Endothelial cell of umbilical vein (primary cell): Measurements from ENCODE around the gene SPIB. TPM values are rescaled to one million over a fixed set of nuclear protein-coding genes. Genes with fewer than 3 reads are reported as not detected.

ENCODE experiments used
- BruUV-seq: library from RNA; stranded (reverse); fragments of 400-500 nt; replicated peaks from 2 replicates; lab custom pipeline; 2021; lab: Mats Ljungman, UMichigan
- CTCF ChIA-PET: fragments of 300-600, 350-600 bp; sonication (Branson Sonifier 250); formaldehyde crosslinking; loops from one replicate; lab custom pipeline; 2021; ENCODE audit warnings: antibody characterized with exemption, inconsistent platforms; lab: Charles Lee
- POLR2A ChIA-PET: fragments of 300-600, 350-600 bp; sonication (Branson Sonifier 250); formaldehyde crosslinking; loops from one replicate; lab custom pipeline; 2021; ENCODE audit warnings: antibody characterized with exemption, inconsistent platforms; lab: Charles Lee
- DNase-seq: peaks from one replicate; pipeline ENCODE4 v3.0.0-alpha.2; 2011; ENCODE audit warnings: low read depth, low spot score
- FAIRE-seq: peaks from 2 replicates; lab custom pipeline; 2011; peaks lifted over from hg19 to GRCh38; lab: Jason Lieb, UNC
- H2AFZ ChIP-seq: 2 replicates; pipeline ENCODE4 v1.6.0; 2012; ENCODE audit warnings: low read depth, low read length, control low read depth, inconsistent platforms
- H3K27ac ChIP-seq: 2 replicates; pipeline ENCODE4 v1.5.1; 2011; ENCODE audit warnings: low read depth, mild to moderate bottlenecking, control low read depth, low read length, moderate library complexity; ENCODE audit not compliant: insufficient read depth
- H3K27me3 ChIP-seq, 2 experiments: 2 replicates each; pipeline versions ENCODE4 v1.6.0 to v1.6.1; 2011; ENCODE audit warnings: low read length in 2 of 2, mixed read lengths in 1 of 2; ENCODE audit not compliant: control insufficient read depth in 2 of 2, insufficient read depth in 2 of 2
- H3K36me3 ChIP-seq, 2 experiments: 2 replicates in 1 of 2; 3 replicates in 1 of 2; pipeline ENCODE4 v1.5.1; 2011; ENCODE audit warnings: low read length in 2 of 2, mild to moderate bottlenecking in 1 of 2, moderate library complexity in 1 of 2; ENCODE audit not compliant: control insufficient read depth in 2 of 2, insufficient read depth in 2 of 2; ENCODE audit errors: extremely low read depth in 1 of 2
- H3K4me1 ChIP-seq: 3 replicates; pipeline ENCODE4 v1.5.1; 2011; ENCODE audit warnings: mild to moderate bottlenecking, low read length; ENCODE audit not compliant: control insufficient read depth, insufficient read depth; ENCODE audit errors: extremely low read depth
- H3K4me2 ChIP-seq: 2 replicates; pipeline ENCODE4 v1.6.1; 2011; ENCODE audit warnings: low read length, control low read depth, mixed read lengths; ENCODE audit not compliant: insufficient read depth
- H3K4me3 ChIP-seq, 3 experiments: fragments of 200-600 bp in 1 of 3; sonication (generic), shearing (Covaris generic) in 1 of 3; replicated peaks in 1 of 3; 2 replicates each; pipeline ENCODE4 v1.5.1; 2011 to 2016; ENCODE audit warnings: control low read depth in 3 of 3, low read length in 3 of 3, mild to moderate bottlenecking in 2 of 3, inconsistent platforms in 1 of 3, low read depth in 1 of 3, moderate library complexity in 1 of 3; ENCODE audit not compliant: insufficient read depth in 1 of 3
- H3K79me2 ChIP-seq: 2 replicates; pipeline ENCODE4 v1.6.0; 2012; ENCODE audit warnings: low read length, inconsistent platforms; ENCODE audit not compliant: control insufficient read depth, insufficient read depth
- H3K9ac ChIP-seq: replicated peaks from 2 replicates; pipeline ENCODE3; 2011; ENCODE audit warnings: low read length, control low read depth; ENCODE audit not compliant: insufficient read depth; ENCODE audit errors: extremely low read depth
- H3K9me1 ChIP-seq: replicated peaks from 3 replicates; pipeline ENCODE4 v1.6.0; 2011; ENCODE audit warnings: mild to moderate bottlenecking, low read length; ENCODE audit not compliant: control insufficient read depth, insufficient read depth; ENCODE audit errors: extremely low read depth
- H3K9me3 ChIP-seq: replicated peaks from 2 replicates; pipeline ENCODE4 v1.5.1; 2012; ENCODE audit warnings: low read length, inconsistent platforms; ENCODE audit not compliant: control insufficient read depth, insufficient read depth
- H4K20me1 ChIP-seq: replicated peaks from 2 replicates; pipeline ENCODE3; 2011; ENCODE audit warnings: mild to moderate bottlenecking, low read length; ENCODE audit not compliant: control insufficient read depth, insufficient read depth; ENCODE audit errors: extremely low read depth
- EZH2 ChIP-seq: IDR thresholded peaks from 2 replicates; pipeline ENCODE4 v1.6.1; 2012; ENCODE audit warnings: borderline replicate concordance, low read depth, mild to moderate bottlenecking, moderate library complexity, low read length, inconsistent platforms; ENCODE audit not compliant: severe bottlenecking
- FOS ChIP-seq: IDR thresholded peaks from 2 replicates; pipeline ENCODE4 v1.6.1; 2011; ENCODE audit warnings: mild to moderate bottlenecking, low read length, moderate library complexity, borderline replicate concordance; ENCODE audit not compliant: insufficient read depth
- GATA2 ChIP-seq: IDR thresholded peaks from 2 replicates; pipeline ENCODE4 v1.7.0; 2011; ENCODE audit warnings: low read depth, mild to moderate bottlenecking, moderate library complexity, mixed read lengths, low read length; ENCODE audit not compliant: insufficient read length, insufficient read depth
- JUN ChIP-seq: IDR thresholded peaks from 2 replicates; pipeline ENCODE4 v1.6.1; 2011; ENCODE audit warnings: borderline replicate concordance, low read depth; ENCODE audit not compliant: insufficient read length, insufficient read depth
- MAX ChIP-seq: IDR thresholded peaks from 2 replicates; pipeline ENCODE4 v1.6.1; 2011; ENCODE audit not compliant: insufficient read depth, insufficient read length
- MYC ChIP-seq: IDR thresholded peaks from one replicate; pipeline ENCODE4 v1.6.1; 2011; ENCODE audit warnings: mild to moderate bottlenecking, low read depth, low read length
- POLR2A ChIP-seq: IDR thresholded peaks from 2 replicates; pipeline ENCODE4 v1.6.1; 2012; ENCODE audit warnings: low read depth, mild to moderate bottlenecking, control low read depth, low read length
- POLR2AphosphoS5 ChIP-seq: IDR thresholded peaks from 2 replicates; pipeline ENCODE4 v1.6.1; 2012; ENCODE audit warnings: low read depth, mild to moderate bottlenecking, control low read depth, low read length, moderate library complexity; ENCODE audit not compliant: insufficient read depth
- dilution Hi-C: fragments of 300-500 bp; cut with MboI; formaldehyde crosslinking; loops from one replicate; pipeline ENCODE4 v1.15.0; 2019; ENCODE audit warnings: low sequenced_read_pairs; ENCODE audit not compliant: extremely low pct_ligation_motif_present
- intact Hi-C: fragments of 100-400 bp; cut with micrococcal nuclease; formaldehyde crosslinking; loops from one replicate; pipeline ENCODE4 v1.10.0; 2022
- polyA plus RNA-seq, 4 experiments: library from polyadenylated mRNA; depleted of rRNA in 3 of 4; stranded (reverse) in 3 of 4; unstranded in 1 of 4; fragments of >200 nt; gene quantifications; 2 replicates each; pipeline versions ENCODE4 v1.2.1 to v1.2.3, GENCODE V29; 2011 to 2012; ENCODE audit warnings: missing spikeins in 1 of 4
- total RNA-seq: library from RNA; stranded (reverse); gene quantifications from 2 replicates; pipeline ENCODE4 v1.2.3, GENCODE V29; 2021
- TF ChIP-seq, protein P1 (sequence below), 2 donors: IDR thresholded peaks; 1 replicate in 1 of 2; 2 replicates in 1 of 2; pipeline ENCODE4 v1.5.1; 2011; ENCODE audit warnings: low read length in 2 of 2, mild to moderate bottlenecking in 2 of 2, moderate library complexity in 2 of 2, control low read depth in 1 of 2, inconsistent platforms in 1 of 2, low read depth in 1 of 2; ENCODE audit not compliant: insufficient read depth in 1 of 2; ENCODE audit errors: extremely low read depth in 1 of 2

SPIB gene
- total and polyA plus RNA-seq, 2 donors (not counting 3 experiments of a cell fraction or from before 2014, with no cell fraction given) = not detected

- peaks cover 4% of the 10 kb centered on the region for H3K79me2 ChIP-seq
- no peak overlapping the region for H3K27ac ChIP-seq
- H3K36me3 ChIP-seq = peaks cover 0 to 2% of the 10 kb centered on the region in 2 experiments
- CTCF ChIA-PET = no interaction called here
- TF ChIP-seq MYC (no peak), POLR2AphosphoS5 (no peak), GATA2 (no peak), MAX (no peak), FOS (no peak), JUN (no peak), POLR2A (no peak), EZH2 (no peak)
- TF ChIP-seq, protein P1, sequence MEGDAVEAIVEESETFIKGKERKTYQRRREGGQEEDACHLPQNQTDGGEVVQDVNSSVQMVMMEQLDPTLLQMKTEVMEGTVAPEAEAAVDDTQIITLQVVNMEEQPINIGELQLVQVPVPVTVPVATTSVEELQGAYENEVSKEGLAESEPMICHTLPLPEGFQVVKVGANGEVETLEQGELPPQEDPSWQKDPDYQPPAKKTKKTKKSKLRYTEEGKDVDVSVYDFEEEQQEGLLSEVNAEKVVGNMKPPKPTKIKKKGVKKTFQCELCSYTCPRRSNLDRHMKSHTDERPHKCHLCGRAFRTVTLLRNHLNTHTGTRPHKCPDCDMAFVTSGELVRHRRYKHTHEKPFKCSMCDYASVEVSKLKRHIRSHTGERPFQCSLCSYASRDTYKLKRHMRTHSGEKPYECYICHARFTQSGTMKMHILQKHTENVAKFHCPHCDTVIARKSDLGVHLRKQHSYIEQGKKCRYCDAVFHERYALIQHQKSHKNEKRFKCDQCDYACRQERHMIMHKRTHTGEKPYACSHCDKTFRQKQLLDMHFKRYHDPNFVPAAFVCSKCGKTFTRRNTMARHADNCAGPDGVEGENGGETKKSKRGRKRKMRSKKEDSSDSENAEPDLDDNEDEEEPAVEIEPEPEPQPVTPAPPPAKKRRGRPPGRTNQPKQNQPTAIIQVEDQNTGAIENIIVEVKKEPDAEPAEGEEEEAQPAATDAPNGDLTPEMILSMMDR (IDR thresholded peaks at IDR 0.05; ENCODE audit: extremely low read depth in 1 of 2, insufficient read depth in 1 of 2, low read depth in 1 of 2, low read length in 2 of 2) = no peak
- H3K9me1 ChIP-seq = no peaks in the 10 kb centered on the region
- no peak for FAIRE-seq
- H3K27me3 ChIP-seq = no peaks in the 10 kb centered on the region
- H3K9ac ChIP-seq = no peak overlapping the region
- no peak overlapping the region for H3K4me3 ChIP-seq
- POLR2A ChIA-PET = no interaction called here
- H3K9me3 ChIP-seq = no peaks in the 10 kb centered on the region
- H3K4me1 ChIP-seq = no peaks in the 10 kb centered on the region
- no peak for DNase-seq
- no peaks in the 10 kb centered on the region for H4K20me1 ChIP-seq
- BruUV-seq = no TSS peak
- H2AFZ ChIP-seq = no peak overlapping the region
- dilution Hi-C loops = no loop called here
- no peak overlapping the region for H3K4me2 ChIP-seq
- intact Hi-C loops = no loop called here
These were observed 19.9 kb upstream of the SPIB start for GRCh38 chr19:50398675-50399367.
